Suprapubic skin (tissue), 4 donors: Measurements from ENCODE around the gene ESAM.

ENCODE experiments used
- POLR2A ChIP-seq, 2 donors: fragments of 450-650 bp; IDR thresholded peaks; one replicate each; pipeline ENCODE4 v1.6.1; 2017; ENCODE audit warnings: antibody characterized with exemption in 2 of 2, mild to moderate bottlenecking in 2 of 2, moderate library complexity in 2 of 2
- POLR2AphosphoS5 ChIP-seq, 3 donors: sonication (generic); formaldehyde crosslinking; IDR thresholded peaks; one replicate each; pipeline ENCODE4 v1.6.1; 2017; ENCODE audit warnings: antibody characterized with exemption in 3 of 3

DNA sequence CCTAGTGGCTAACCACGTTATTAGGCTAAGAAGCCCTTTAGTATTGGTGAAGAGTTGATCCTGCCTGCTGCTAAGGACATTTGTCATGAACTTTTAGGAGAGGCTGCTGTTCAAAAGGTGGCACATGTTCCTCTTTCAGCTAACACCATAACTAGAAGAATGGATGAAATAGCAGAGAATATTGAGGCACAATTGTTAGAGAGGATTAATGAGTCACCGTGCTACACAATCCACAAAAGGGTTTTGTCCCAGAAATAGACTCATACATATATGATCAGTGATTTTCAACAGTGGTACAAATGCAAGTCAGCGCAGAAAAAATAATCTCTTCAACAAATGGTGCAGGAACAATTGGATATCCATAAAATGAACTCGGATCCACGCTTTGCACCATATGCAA is 45.1 kb upstream of the ESAM start:
- TF ChIP-seq POLR2AphosphoS5 (IDR thresholded peaks at IDR 0.05) (no peak), POLR2A (IDR thresholded peaks at IDR 0.05) (no peak)
